Tibial artery (tissue), 4 donors: ENCODE results near the gene TBXAS1.
"Not testable (repeated sequence)": the region's sequence is repeated elsewhere in the genome, so short reads cannot be mapped to it uniquely, and the experiment has no call there.

ENCODE experiments used
- DNase-seq, 2 donors: peaks; one replicate each; pipeline ENCODE4 v3.0.0-alpha.2; 2019
- H3K27ac ChIP-seq, 2 donors: fragments of 200-600 bp; sonication (generic) in 1 of 2; 1 replicate in 1 of 2; 2 replicates in 1 of 2; pipeline ENCODE4 v1.5.1; 2018 to 2019; ENCODE audit warnings: mild to moderate bottlenecking in 1 of 2
- H3K27me3 ChIP-seq, 2 donors: fragments of 200-600 bp; sonication (generic) in 1 of 2; one replicate each; pipeline versions ENCODE4 v1.5.1 to v1.6.0; 2016 to 2019
- H3K36me3 ChIP-seq, 3 donors: fragments of 200-600 bp; sonication (generic) in 2 of 3; one replicate each; pipeline ENCODE4 v1.5.1; 2016 to 2019; ENCODE audit warnings: mild to moderate bottlenecking in 2 of 3
- H3K4me1 ChIP-seq, 4 donors: fragments of 200-600 bp; sonication (generic) in 2 of 4; 1 replicate in 3 of 4; 2 replicates in 1 of 4; pipeline ENCODE4 v1.5.1; 2016 to 2019
- H3K4me3 ChIP-seq, 2 donors: fragments of 200-600 bp; sonication (generic) in 1 of 2; 1 replicate in 1 of 2; 2 replicates in 1 of 2; pipeline ENCODE4 v1.5.1; 2018 to 2019; ENCODE audit warnings: mild to moderate bottlenecking in 2 of 2
- H3K9me3 ChIP-seq, 3 donors: fragments of 200-600 bp; sonication (generic) in 1 of 3; one replicate each; pipeline ENCODE4 v1.5.1; 2016 to 2019
- intact Hi-C: fragments of 100-400 bp; cut with DNase I; formaldehyde crosslinking; loops from one replicate; pipeline ENCODE4 v1.15.0; 2023; ENCODE audit warnings: low total_unique reads
- TF ChIP-seq, protein P1 (sequence below), 2 experiments: fragments of 200-600 bp in 1 of 2; fragments of 450-650 bp in 1 of 2; IDR thresholded peaks; one replicate each; pipeline ENCODE4 v1.5.1; 2017 to 2019; ENCODE audit warnings: antibody characterized with exemption in 2 of 2, mild to moderate bottlenecking in 1 of 2, moderate library complexity in 1 of 2

The TBXAS1 gene

GRCh38 chr7:139899328-139899955, 70.4 kb downstream of the TBXAS1 start:
- intact Hi-C loops = no loop called here
- H3K27ac ChIP-seq = no peak overlapping the region
- no peak overlapping the region for H3K4me3 ChIP-seq
- peaks cover 0 to 6% (median 0%) of the 10 kb centered on the region in 3 donors for H3K9me3 ChIP-seq
- no peak for DNase-seq
- H3K4me1 ChIP-seq = no peaks in the 10 kb centered on the region
- TF ChIP-seq, protein P1, sequence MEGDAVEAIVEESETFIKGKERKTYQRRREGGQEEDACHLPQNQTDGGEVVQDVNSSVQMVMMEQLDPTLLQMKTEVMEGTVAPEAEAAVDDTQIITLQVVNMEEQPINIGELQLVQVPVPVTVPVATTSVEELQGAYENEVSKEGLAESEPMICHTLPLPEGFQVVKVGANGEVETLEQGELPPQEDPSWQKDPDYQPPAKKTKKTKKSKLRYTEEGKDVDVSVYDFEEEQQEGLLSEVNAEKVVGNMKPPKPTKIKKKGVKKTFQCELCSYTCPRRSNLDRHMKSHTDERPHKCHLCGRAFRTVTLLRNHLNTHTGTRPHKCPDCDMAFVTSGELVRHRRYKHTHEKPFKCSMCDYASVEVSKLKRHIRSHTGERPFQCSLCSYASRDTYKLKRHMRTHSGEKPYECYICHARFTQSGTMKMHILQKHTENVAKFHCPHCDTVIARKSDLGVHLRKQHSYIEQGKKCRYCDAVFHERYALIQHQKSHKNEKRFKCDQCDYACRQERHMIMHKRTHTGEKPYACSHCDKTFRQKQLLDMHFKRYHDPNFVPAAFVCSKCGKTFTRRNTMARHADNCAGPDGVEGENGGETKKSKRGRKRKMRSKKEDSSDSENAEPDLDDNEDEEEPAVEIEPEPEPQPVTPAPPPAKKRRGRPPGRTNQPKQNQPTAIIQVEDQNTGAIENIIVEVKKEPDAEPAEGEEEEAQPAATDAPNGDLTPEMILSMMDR (IDR thresholded peaks at IDR 0.05) = no peak
- H3K27me3 ChIP-seq = no peaks in the 10 kb centered on the region
- no peaks in the 10 kb centered on the region for H3K36me3 ChIP-seq

GRCh38 chr7:139900326-139900725, 71.3 kb downstream of the TBXAS1 start:
- Histone ChIP-seq H3K27ac (no peak overlapping the region), H3K9me3 (peaks cover 0 to 6% (median 0%) of the 10 kb centered on the region in 3 donors), H3K36me3 (no peaks in the 10 kb centered on the region), H3K4me3 (no peak overlapping the region), H3K4me1 (no peaks in the 10 kb centered on the region), H3K27me3 (no peaks in the 10 kb centered on the region)
- DNase-seq = no peak
- TF ChIP-seq, protein P1 (IDR thresholded peaks at IDR 0.05) = no peak
- intact Hi-C loops = no loop called here

DNA sequence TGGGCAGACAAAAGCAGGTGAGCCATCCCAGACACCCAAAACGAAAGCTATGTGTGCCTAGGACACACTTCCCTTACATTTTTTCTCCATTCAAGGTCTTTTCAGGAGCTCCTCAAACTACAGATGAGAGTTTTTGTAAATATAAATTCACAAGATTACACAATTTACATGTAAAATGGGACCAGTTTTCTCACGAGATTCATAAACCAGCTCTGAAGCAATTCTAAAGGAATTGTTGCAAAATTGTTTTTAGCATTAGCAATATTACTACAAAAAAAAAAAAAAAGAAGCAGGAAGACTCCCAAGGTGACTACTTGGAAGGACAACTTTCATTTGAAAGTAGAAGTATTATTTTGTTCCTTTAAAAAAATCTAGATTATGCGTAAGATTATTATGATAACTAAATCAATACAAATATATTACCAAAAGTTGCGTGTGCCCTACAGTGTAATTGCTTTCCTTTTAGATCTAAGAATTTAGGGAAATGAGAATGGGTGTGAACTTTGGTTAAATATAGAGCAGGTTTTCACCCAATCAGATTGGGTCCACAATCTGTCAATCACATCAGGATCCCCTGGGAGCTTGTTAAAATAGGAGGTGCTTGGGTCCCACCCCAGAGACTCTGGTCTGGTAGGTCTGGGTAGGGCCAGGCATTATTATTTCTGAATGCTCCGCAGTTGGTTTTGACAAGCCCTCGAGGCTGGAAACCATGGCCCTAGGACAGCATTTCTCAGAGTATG, 72.2 kb downstream of the TBXAS1 start:
- Histone ChIP-seq H3K36me3 (no peaks in the 10 kb centered on the region), H3K27me3 (no peaks in the 10 kb centered on the region), H3K9me3 (peaks cover 0 to 7% (median 0%) of the 10 kb centered on the region in 3 donors), H3K27ac (no peak overlapping the region), H3K4me3 (no peak overlapping the region), H3K4me1 (no peaks in the 10 kb centered on the region)
- no peak for DNase-seq
- intact Hi-C loops = no loop called here
- TF ChIP-seq, protein P1 (IDR thresholded peaks at IDR 0.05) = no peak

DNA sequence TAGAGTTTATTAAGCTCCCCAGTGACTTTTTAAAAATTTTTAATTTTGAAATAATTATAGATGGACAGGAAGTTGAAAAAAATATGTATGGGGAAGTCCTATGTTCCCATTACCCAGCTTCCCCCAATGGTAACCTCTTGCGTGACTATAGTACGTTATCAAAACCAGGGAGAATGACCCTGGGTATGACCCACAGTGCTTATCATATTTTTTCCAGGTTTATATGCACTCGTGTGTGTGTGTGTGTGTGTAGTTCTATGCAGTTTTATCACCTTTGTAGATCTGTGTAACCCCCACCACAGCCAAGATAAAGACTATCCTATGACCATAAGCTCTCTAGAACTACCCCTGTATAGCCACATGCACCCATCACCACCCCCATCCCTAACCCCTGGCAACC, 72.8 kb downstream of the TBXAS1 start:
- DNase-seq = no peak
- Histone ChIP-seq H3K27ac (no peak overlapping the region), H3K4me1 (no peaks in the 10 kb centered on the region), H3K36me3 (no peaks in the 10 kb centered on the region), H3K9me3 (peaks cover 0 to 8% (median 0%) of the 10 kb centered on the region in 3 donors), H3K27me3 (no peaks in the 10 kb centered on the region), H3K4me3 (no peak overlapping the region)
- TF ChIP-seq, protein P1 (IDR thresholded peaks at IDR 0.05) = no peak
- intact Hi-C loops = no loop called here

DNA sequence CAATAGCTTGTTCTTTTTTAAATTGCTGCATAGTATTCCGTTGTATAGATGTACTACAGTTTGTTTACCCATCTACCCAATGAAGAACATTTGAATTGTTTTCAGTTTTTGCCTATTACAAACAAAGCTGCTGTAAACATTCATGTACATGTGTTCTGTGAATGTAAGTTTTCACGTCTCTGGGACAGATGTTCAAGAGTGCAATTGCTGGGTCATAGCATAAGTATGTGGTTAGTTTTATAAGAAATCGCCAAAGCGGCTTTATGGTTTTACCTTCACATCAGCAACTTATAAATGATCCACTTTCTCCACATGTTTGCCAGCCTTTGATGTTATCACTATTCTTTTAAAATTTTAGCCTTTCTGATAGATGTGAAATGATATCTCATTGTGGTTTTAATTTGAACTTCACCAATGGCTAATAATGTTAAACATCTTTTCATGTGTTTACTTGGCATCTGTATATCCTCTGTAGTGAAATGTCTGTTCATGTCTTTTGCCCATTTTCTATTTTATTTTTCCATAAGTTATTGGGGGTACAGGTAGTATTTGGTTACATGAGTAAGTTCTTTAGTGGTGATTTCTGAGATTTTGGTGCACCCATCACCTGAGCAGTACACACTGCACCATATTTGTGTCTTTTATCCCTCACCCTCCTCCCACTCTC, 73.5 kb downstream of the TBXAS1 start:
- Histone ChIP-seq H3K9me3 (peaks cover 0 to 8% (median 0%) of the 10 kb centered on the region in 3 donors), H3K36me3 (no peaks in the 10 kb centered on the region), H3K4me3 (no peak overlapping the region), H3K27ac (no peak overlapping the region), H3K27me3 (no peaks in the 10 kb centered on the region), H3K4me1 (no peaks in the 10 kb centered on the region)
- intact Hi-C loops = no loop called here
- TF ChIP-seq, protein P1 (IDR thresholded peaks at IDR 0.05) = no peak
- no peak for DNase-seq

- H3K27me3 ChIP-seq, H3K27ac ChIP-seq, DNase-seq, H3K4me1 ChIP-seq, H3K9me3 ChIP-seq, intact Hi-C loops, H3K4me3 ChIP-seq, H3K36me3 ChIP-seq: not testable (repeated sequence)
Measured at GRCh38 chr7:139903103-139903477, 74.0 kb downstream of the TBXAS1 start.
